Lung (tissue), 12 donors: ENCODE results near the gene SSTR3. TPM values are rescaled to one million over a fixed set of nuclear protein-coding genes. Genes with fewer than 3 reads are reported as not detected.
A peak's percentile ranks its signal among the peaks of the same experiment; 100 is the strongest.

ENCODE experiments used
- ATAC-seq: fragments of 200-7000 bp; cut with Tn5 transposase; one replicate; pipeline ENCODE4 v1.9.1; 2020; ENCODE audit warnings: moderate number of reproducible peaks; ENCODE audit not compliant: insufficient read depth, low FRiP score
- DNase-seq, 3 donors: peaks; one replicate each; pipeline ENCODE4 v3.0.0-alpha.2; 2013 to 2017
- H3K27ac ChIP-seq, 2 donors: one replicate each; pipeline ENCODE4 v1.5.1; 2013; ENCODE audit warnings: mild to moderate bottlenecking in 2 of 2, moderate library complexity in 2 of 2, control low read depth in 1 of 2, inconsistent platforms in 1 of 2, low read depth in 1 of 2, low read length in 1 of 2
- H3K27me3 ChIP-seq, 3 donors: one replicate each; pipeline ENCODE4 v1.5.1; 2013; ENCODE audit warnings: low read length in 2 of 3; ENCODE audit not compliant: control insufficient read depth in 3 of 3, insufficient read depth in 3 of 3
- H3K36me3 ChIP-seq, 4 donors: one replicate each; pipeline ENCODE4 v1.5.1; 2013; ENCODE audit warnings: low read length in 4 of 4, mild to moderate bottlenecking in 1 of 4, moderate library complexity in 1 of 4; ENCODE audit not compliant: control insufficient read depth in 4 of 4, insufficient read depth in 4 of 4
- H3K4me1 ChIP-seq, 5 donors: one replicate each; pipeline ENCODE4 v1.5.1; 2013; ENCODE audit warnings: low read length in 5 of 5, mild to moderate bottlenecking in 2 of 5, moderate library complexity in 1 of 5; ENCODE audit not compliant: control insufficient read depth in 5 of 5, insufficient read depth in 5 of 5
- H3K4me3 ChIP-seq: one replicate; pipeline ENCODE4 v1.5.1; 2013; ENCODE audit warnings: mild to moderate bottlenecking, control low read depth, moderate library complexity
- H3K9ac ChIP-seq, 2 donors: one replicate each; pipeline ENCODE4 v1.5.1; 2013; ENCODE audit warnings: low read length in 2 of 2, control low read depth in 1 of 2; ENCODE audit not compliant: insufficient read depth in 1 of 2
- H3K9me3 ChIP-seq, 4 donors: one replicate each; pipeline ENCODE4 v1.5.1; 2013; ENCODE audit warnings: low read length in 3 of 4, mild to moderate bottlenecking in 1 of 4, moderate library complexity in 1 of 4; ENCODE audit not compliant: control insufficient read depth in 4 of 4, insufficient read depth in 3 of 4
- CTCF ChIP-seq: IDR thresholded peaks from 2 replicates; pipeline ENCODE4 v1.5.1; 2012; ENCODE audit warnings: mild to moderate bottlenecking; ENCODE audit errors: control extremely low read depth, extremely low read depth
- WGBS, 2 donors: extraction: QIAGEN DNeasy Blood & Tissue Kit; methylation state at CpG; one replicate each; pipeline ENCODE4 v1.1.7; 2013; 5-methylcytosine and 5-hydroxymethylcytosine counted together
- polyA plus RNA-seq, 2 donors: library from polyadenylated mRNA; stranded (reverse); fragments of 200-250 nt; gene quantifications; one replicate each; pipeline ENCODE4 v1.2.1, GENCODE V29; 2013
- total RNA-seq, 2 donors: library from RNA; depleted of rRNA in 1 of 2; stranded (reverse); fragments of >200 nt in 1 of 2; gene quantifications; one replicate each; pipeline ENCODE4 v1.2.1, GENCODE V29; 2014 to 2021
- donor health status: control.
- donor health status: control.
- donor health status: Bipolar disorder and iron deficiency.
- donor health status: healthy.
- donor health status: DM: yes; HTN: yes; CAD: no.

SSTR3 gene
- total and polyA plus RNA-seq, 4 donors, result 0.04 to 0.87 (median 0.10) TPM

DNA sequence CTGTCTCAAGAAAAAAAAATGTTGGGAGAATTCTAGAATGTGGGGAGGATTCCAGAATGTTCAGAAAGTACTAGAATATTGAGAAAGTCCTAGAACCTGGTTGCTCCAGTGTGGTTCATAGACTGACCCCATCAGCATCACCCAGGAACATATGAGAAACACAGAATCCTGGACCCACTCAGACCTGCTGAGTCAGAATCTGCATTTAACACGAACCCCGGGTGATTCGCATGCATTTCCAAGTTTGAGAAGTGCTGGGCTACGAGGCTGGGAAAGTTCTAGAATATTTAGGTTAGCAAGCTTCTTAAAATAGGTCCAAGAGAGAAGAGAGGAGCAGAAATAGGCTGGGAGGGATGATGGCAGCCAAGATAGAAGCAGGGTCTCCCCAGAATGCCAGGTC, 30.6 kb downstream of the SSTR3 start:
- no peak for ATAC-seq

DNA sequence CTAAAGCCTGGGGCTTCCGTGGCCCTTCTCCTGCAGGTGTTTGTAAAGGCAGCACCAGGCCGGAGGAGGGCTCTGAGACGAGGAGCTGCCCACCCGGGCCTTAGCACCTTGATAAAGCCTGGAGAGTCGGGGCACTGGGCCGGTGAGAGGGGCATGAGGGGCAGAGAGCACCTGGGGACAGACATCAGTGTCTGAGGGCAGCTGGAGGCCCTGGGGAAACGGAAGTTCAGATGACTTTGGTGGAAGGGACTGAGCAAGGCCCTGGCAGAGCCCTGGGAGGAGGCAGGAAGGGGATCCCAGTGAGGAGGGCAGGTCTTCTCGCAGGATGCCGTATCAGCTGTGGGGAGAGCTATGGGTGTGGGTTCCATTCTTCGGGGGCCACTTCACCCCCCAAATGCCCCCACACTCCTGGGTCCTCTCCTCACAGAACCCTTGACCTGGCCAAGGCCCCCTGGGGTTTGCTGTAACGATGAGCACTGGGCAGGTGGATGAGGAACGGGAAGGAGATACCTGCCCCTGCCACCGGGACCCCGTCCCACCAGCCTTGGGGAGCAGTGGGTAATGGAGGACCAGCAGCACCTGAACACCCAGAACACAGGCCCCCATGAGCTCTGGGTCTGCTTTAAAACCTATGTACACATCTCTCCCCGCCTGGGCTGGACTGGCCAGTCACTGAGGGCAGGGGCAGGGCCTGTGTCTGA, 31.6 kb downstream of the SSTR3 start:
- Histone ChIP-seq H3K27me3 (no peaks in the 10 kb centered on the region), H3K4me1 (peaks cover 0 to 41% (median 19%) of the 10 kb centered on the region in 5 donors), H3K4me3 (no peak overlapping the region), H3K9ac (no peak overlapping the region), H3K9me3 (no peaks in the 10 kb centered on the region), H3K36me3 (peaks cover 0 to 1% (median 0%) of the 10 kb centered on the region in 4 donors), H3K27ac (peak overlapping the region in 1 of 2 donors; percentile 73)
- WGBS, 2 donors, result 84 to 92% methylated on average over 13 to 15 of the region's 15 CpGs
- no peak for DNase-seq
- TF ChIP-seq CTCF, result no peak
- no peak for ATAC-seq

More for the DNA sequence above, 30.6 kb downstream of the SSTR3 start:
- H3K27ac ChIP-seq, result no peak overlapping the region
- H3K9me3 ChIP-seq, result no peaks in the 10 kb centered on the region
- DNase-seq, result no peak
- WGBS, 2 donors, result 68 to 90% methylated on average over 4 of the region's 4 CpGs
- TF ChIP-seq CTCF, result no peak
- no peak overlapping the region for H3K9ac ChIP-seq
- H3K4me3 ChIP-seq, result no peak overlapping the region
- peaks cover under 1 to 33% (median 11%) of the 10 kb centered on the region in 5 donors for H3K4me1 ChIP-seq
- H3K36me3 ChIP-seq, result peaks cover 0 to 1% (median 0%) of the 10 kb centered on the region in 4 donors
- no peaks in the 10 kb centered on the region for H3K27me3 ChIP-seq

DNA sequence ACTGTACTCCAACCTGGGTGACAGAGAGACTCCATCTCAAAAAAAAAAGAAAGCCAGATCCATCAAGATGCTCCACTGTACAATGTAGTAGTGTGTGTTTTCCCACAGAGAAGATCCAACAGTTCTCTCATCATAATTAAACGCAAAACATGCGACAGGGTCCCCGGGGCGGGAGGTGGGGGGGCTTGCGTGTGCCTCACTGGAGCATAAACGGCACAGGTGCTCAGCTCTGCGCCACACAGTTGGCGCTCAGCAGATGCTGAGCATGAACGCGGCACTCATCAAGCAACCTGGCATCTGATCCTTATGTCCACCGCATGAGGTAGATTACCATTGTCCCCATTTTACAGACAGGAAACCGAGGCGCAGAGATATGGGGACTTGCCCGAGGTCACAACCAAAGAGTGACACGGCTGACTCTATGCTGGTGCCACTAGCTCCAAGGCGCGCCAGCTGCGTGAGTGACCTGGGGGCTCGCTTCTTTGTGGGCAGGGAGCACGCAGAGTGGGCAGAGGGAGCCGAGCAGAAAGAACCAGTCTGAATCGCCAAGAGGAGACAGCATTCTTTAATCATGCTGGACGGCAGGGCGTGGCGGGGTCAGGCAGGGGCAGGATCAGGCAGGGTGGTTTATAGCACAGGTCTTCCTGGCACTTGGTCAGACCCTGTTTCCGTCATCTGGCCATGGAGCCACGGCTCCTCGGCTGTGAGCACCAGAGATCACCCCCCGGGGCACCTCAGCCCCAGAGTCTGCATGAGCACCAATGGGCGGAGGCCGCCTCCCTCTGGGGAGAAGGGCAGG, 32.5 kb downstream of the SSTR3 start:
- 75 to 86% methylated on average over 31 of the region's 31 CpGs for whole genome bisulfite sequencing, 2 donors
- Histone ChIP-seq H3K4me1 (peaks cover 0 to 42% (median 19%) of the 10 kb centered on the region in 5 donors), H3K36me3 (no peaks in the 10 kb centered on the region), H3K4me3 (no peak overlapping the region), H3K9ac (no peak overlapping the region), H3K27ac (peak overlapping the region in 1 of 2 donors; percentile 73), H3K9me3 (no peaks in the 10 kb centered on the region), H3K27me3 (no peaks in the 10 kb centered on the region)
- no peak for ATAC-seq
- no peak for DNase-seq
- TF ChIP-seq CTCF, result no peak
